Adrenal gland (tissue), 12 donors: ENCODE data around the gene IL1B. TPM values are rescaled to one million over a fixed set of nuclear protein-coding genes. Genes with fewer than 3 reads are reported as not detected.

Experiments used
- DNase-seq, 7 donors: peaks; one replicate each; pipeline ENCODE4 v3.0.0-alpha.2; 2019 to 2020
- H3K27ac ChIP-seq, 5 donors: fragments of 200-600 bp; sonication (generic) in 4 of 5; 1 replicate in 3 of 5; 2 replicates in 2 of 5; pipeline versions ENCODE4 v1.5.1 to v1.8.0; 2016 to 2020; ENCODE audit warnings: mild to moderate bottlenecking in 1 of 5
- H3K27me3 ChIP-seq: fragments of 200-600 bp; 2 replicates; pipeline ENCODE4 v1.8.0; 2021
- H3K36me3 ChIP-seq, 2 donors: fragments of 200-600 bp; replicated peaks in 1 of 2; 1 replicate in 1 of 2; 2 replicates in 1 of 2; pipeline versions ENCODE4 v1.5.1 to v1.8.0; 2018 to 2022
- H3K4me1 ChIP-seq, 2 donors: fragments of 200-600 bp; replicated peaks in 1 of 2; 1 replicate in 1 of 2; 2 replicates in 1 of 2; pipeline versions ENCODE4 v1.5.1 to v1.8.0; 2018 to 2021
- H3K4me3 ChIP-seq, 4 donors: fragments of 200-600 bp; sonication (generic) in 3 of 4; one replicate each; pipeline ENCODE4 v1.5.1; 2016 to 2018
- H3K9me3 ChIP-seq, 3 donors: fragments of 200-600 bp; sonication (generic) in 1 of 3; replicated peaks in 1 of 3; 1 replicate in 2 of 3; 2 replicates in 1 of 3; pipeline versions ENCODE4 v1.5.1 to v1.8.0; 2016 to 2021
- CTCF ChIP-seq, 6 experiments: fragments of 450-650 bp in 4 of 6; fragments of 200-600 bp in 2 of 6; sonication (generic) in 1 of 6; IDR thresholded peaks; 1 replicate in 5 of 6; 2 replicates in 1 of 6; pipeline versions ENCODE4 v1.5.1 to v1.8.0; 2016 to 2021; ENCODE audit warnings: antibody characterized with exemption in 6 of 6, mild to moderate bottlenecking in 2 of 6, moderate library complexity in 1 of 6
- POLR2A ChIP-seq, 2 donors: fragments of 450-650 bp; IDR thresholded peaks; one replicate each; pipeline ENCODE4 v1.6.1; 2017; ENCODE audit warnings: antibody characterized with exemption in 2 of 2, mild to moderate bottlenecking in 2 of 2, moderate library complexity in 1 of 2
- WGBS, 4 donors: extraction: QIAGEN DNeasy Blood & Tissue Kit in 2 of 4; methylation state at CpG; one replicate each; pipeline versions ENCODE4 v1.1.5 to v1.1.7; 2013 to 2017; 5-methylcytosine and 5-hydroxymethylcytosine counted together
- intact Hi-C, 2 donors: fragments of 100-400 bp; cut with DNase I; formaldehyde crosslinking; loops; one replicate each; pipeline versions ENCODE4 v1.14.1 to v1.15.0; 2022 to 2023
- polyA plus RNA-seq, 3 donors: library from polyadenylated mRNA; stranded (reverse); fragments of 200-250 nt in 2 of 3; fragments of 350-450 nt in 1 of 3; fragmentation: Illumina TruSeq in 1 of 3; extraction: RNeasy Lipid Tissue Mini Kit (QIAGEN cat#74804) in 1 of 3; gene quantifications; one replicate each; pipeline ENCODE4 v1.2.3, GENCODE V29; 2013 to 2014
- total RNA-seq, 9 donors: library from RNA; depleted of rRNA in 4 of 9; stranded (reverse); fragments of >200 nt in 4 of 9; fragments of 120-200 nt in 1 of 9; fragmentation: NEBNext Ultra II Directional in 1 of 9; extraction: Animal tissue kit (Norgen Biotek cat#: 25700) in 1 of 9; gene quantifications; one replicate each; pipeline versions ENCODE4 v1.1.0 to v1.2.4, GENCODE V29; 2013 to 2023
- donor health status: healthy with polysubstance abuse.
- donor health status: Bipolar disorder and iron deficiency.
- donor health status: DM: yes; HTN: yes; CAD: no.
- donor health status: DM: no; HTN: no; CAD: no.
- donor health status: DM: no; HTN: no; CAD: no.
- donor health status: DM: yes; HTN: yes; CAD: no.

Gene IL1B
- total and polyA plus RNA-seq, 12 donors, result 0.44 to 5.9 (median 1.5) TPM; not detected in 1

- DNase-seq, result no peak
- no peaks in the 10 kb centered on the region for H3K9me3 ChIP-seq
- 91 to 93% (median 92%) methylated on average over 10 of the region's 10 CpGs for WGBS, 4 donors
- intact Hi-C loops, result no loop called here
- no peak for TF ChIP-seq CTCF (IDR thresholded peaks at IDR 0.05)
- H3K4me3 ChIP-seq, result no peak overlapping the region
- no peaks in the 10 kb centered on the region for H3K27me3 ChIP-seq
- H3K4me1 ChIP-seq, result no peaks in the 10 kb centered on the region
- H3K27ac ChIP-seq, result no peak overlapping the region
- no peaks in the 10 kb centered on the region for H3K36me3 ChIP-seq
These were observed 23.2 kb downstream of the IL1B start for GRCh38 chr2:112813280-112813966.

GRCh38 chr2:112812318-112813267, 24.0 kb downstream of the IL1B start:
- DNase-seq, result no peak
- H3K4me1 ChIP-seq, result no peaks in the 10 kb centered on the region
- 65 to 76% (median 72%) methylated on average over 14 of the region's 14 CpGs for WGBS, 4 donors
- H3K27me3 ChIP-seq, result no peaks in the 10 kb centered on the region
- no peaks in the 10 kb centered on the region for H3K36me3 ChIP-seq
- TF ChIP-seq CTCF (IDR thresholded peaks at IDR 0.05), result no peak
- TF ChIP-seq POLR2A (IDR thresholded peaks at IDR 0.05), result no peak
- no peak overlapping the region for H3K4me3 ChIP-seq
- intact Hi-C loops, result no loop called here
- H3K27ac ChIP-seq, result no peak overlapping the region
- H3K9me3 ChIP-seq, result peaks cover 0 to 1% (median 0%) of the 10 kb centered on the region in 3 donors

GRCh38 chr2:112811841-112812306, 24.7 kb downstream of the IL1B start:
- DNase-seq, result peak in 1 of 7 donors; percentile 16
- Histone ChIP-seq H3K27me3 (no peaks in the 10 kb centered on the region), H3K27ac (peak overlapping the region in 1 of 5 donors; percentile 23), H3K36me3 (no peaks in the 10 kb centered on the region), H3K4me3 (no peak overlapping the region), H3K4me1 (no peaks in the 10 kb centered on the region), H3K9me3 (peaks cover 0 to 7% (median 0%) of the 10 kb centered on the region in 3 donors)
- intact Hi-C loops, result no loop called here
- 38 to 66% (median 56%) methylated on average over 6 to 7 of the region's 7 CpGs for WGBS, 4 donors
- TF ChIP-seq CTCF (IDR thresholded peaks at IDR 0.05), result no peak
- no peak for TF ChIP-seq POLR2A (IDR thresholded peaks at IDR 0.05)

- DNase-seq, result no peak
- TF ChIP-seq POLR2A (IDR thresholded peaks at IDR 0.05) (no peak), CTCF (IDR thresholded peaks at IDR 0.05) (no peak)
- Histone ChIP-seq H3K27ac (peak overlapping the region in 1 of 5 donors; percentile 23), H3K4me1 (no peaks in the 10 kb centered on the region), H3K36me3 (no peaks in the 10 kb centered on the region), H3K9me3 (peaks cover 0 to 7% (median 0%) of the 10 kb centered on the region in 3 donors), H3K27me3 (no peaks in the 10 kb centered on the region), H3K4me3 (no peak overlapping the region)
- intact Hi-C loops, result no loop called here
- 76 to 94% (median 86%) methylated on average over 3 of the region's 3 CpGs for WGBS, 4 donors
These were observed 25.2 kb downstream of the IL1B start for GRCh38 chr2:112811276-112811831.
